LNCAP (cell line): ENCODE measurements around the gene PSMC3IP.

Experiments
- TF ChIP-seq, protein P1 (sequence below): fragments of 450-650 bp; IDR thresholded peaks from 2 replicates; pipeline ENCODE4 v1.5.1; 2017; ENCODE audit warnings: mild to moderate bottlenecking

PSMC3IP gene

DNA sequence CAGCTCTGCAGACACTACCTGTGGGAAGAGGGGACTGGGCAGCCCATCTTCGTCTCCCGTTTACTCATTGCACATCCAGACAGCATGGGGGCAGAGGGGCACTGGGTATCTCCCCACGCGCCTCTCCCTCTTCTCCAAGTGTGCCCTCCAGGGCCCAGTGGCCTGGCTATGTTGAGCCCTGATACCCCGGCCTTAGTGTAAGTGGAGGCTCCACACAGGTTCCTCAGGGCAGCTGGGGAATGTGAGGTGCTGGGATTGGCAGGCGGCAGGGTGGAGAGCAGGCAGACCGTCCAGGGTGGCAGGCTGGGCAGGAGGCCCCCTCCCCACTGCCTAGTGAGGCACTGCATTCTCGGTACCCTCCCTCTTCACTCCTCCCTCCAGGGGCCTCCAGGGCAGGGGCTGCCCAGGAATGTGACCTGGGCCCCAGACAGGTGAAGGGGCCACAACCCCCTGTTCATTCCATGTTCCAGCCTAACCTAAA, 54.7 kb downstream of the PSMC3IP start:
- TF ChIP-seq, protein P1, sequence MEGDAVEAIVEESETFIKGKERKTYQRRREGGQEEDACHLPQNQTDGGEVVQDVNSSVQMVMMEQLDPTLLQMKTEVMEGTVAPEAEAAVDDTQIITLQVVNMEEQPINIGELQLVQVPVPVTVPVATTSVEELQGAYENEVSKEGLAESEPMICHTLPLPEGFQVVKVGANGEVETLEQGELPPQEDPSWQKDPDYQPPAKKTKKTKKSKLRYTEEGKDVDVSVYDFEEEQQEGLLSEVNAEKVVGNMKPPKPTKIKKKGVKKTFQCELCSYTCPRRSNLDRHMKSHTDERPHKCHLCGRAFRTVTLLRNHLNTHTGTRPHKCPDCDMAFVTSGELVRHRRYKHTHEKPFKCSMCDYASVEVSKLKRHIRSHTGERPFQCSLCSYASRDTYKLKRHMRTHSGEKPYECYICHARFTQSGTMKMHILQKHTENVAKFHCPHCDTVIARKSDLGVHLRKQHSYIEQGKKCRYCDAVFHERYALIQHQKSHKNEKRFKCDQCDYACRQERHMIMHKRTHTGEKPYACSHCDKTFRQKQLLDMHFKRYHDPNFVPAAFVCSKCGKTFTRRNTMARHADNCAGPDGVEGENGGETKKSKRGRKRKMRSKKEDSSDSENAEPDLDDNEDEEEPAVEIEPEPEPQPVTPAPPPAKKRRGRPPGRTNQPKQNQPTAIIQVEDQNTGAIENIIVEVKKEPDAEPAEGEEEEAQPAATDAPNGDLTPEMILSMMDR = no peak
